CD14-positive monocyte (primary cell): Measurements from ENCODE around the gene ZC3H7A. TPM values are rescaled to one million over a fixed set of nuclear protein-coding genes. Genes with fewer than 3 reads are reported as not detected.

Experiments used
- DNase-seq, 3 donors: peaks; one replicate each; pipeline ENCODE4 v3.0.0-alpha.2; 2011 to 2022
- H2AFZ ChIP-seq: 2 replicates; pipeline ENCODE4 v1.6.0; 2012; ENCODE audit warnings: mild to moderate bottlenecking, low read depth, low read length, inconsistent platforms; ENCODE audit not compliant: insufficient read depth, poor library complexity, severe bottlenecking
- H3K27ac ChIP-seq, 2 donors: 1 replicate in 1 of 2; 2 replicates in 1 of 2; pipeline ENCODE4 v1.5.1; 2012 to 2013; ENCODE audit warnings: low read length in 2 of 2, control low read depth in 1 of 2, inconsistent platforms in 1 of 2, low read depth in 1 of 2, mild to moderate bottlenecking in 1 of 2
- H3K27me3 ChIP-seq, 2 donors: one replicate each; pipeline versions ENCODE4 v1.6.0 to v1.6.1; 2011 to 2013; ENCODE audit warnings: low read length in 2 of 2; ENCODE audit not compliant: control insufficient read depth in 2 of 2, insufficient read depth in 2 of 2
- H3K36me3 ChIP-seq, 2 donors: replicated peaks in 1 of 2; 1 replicate in 1 of 2; 2 replicates in 1 of 2; pipeline versions ENCODE4 v1.5.1 to v1.6.1; 2012 to 2013; ENCODE audit warnings: low read length in 2 of 2, control low read depth in 1 of 2, inconsistent platforms in 1 of 2, mild to moderate bottlenecking in 1 of 2; ENCODE audit not compliant: insufficient read depth in 2 of 2, control insufficient read depth in 1 of 2
- H3K4me1 ChIP-seq, 2 donors: 1 replicate in 1 of 2; 2 replicates in 1 of 2; pipeline versions ENCODE4 v1.5.1 to v1.6.1; 2012 to 2013; ENCODE audit warnings: low read length in 2 of 2, control low read depth in 1 of 2, inconsistent platforms in 1 of 2, mild to moderate bottlenecking in 1 of 2, moderate library complexity in 1 of 2; ENCODE audit not compliant: insufficient read depth in 2 of 2, control insufficient read depth in 1 of 2
- H3K4me2 ChIP-seq: replicated peaks from 2 replicates; pipeline ENCODE3; 2012; ENCODE audit warnings: low read length, moderate library complexity, mild to moderate bottlenecking; ENCODE audit not compliant: poor library complexity, severe bottlenecking; ENCODE audit errors: extremely low read depth
- H3K4me3 ChIP-seq, 3 experiments: fragments of 200-600 bp in 1 of 3; sonication (generic) in 1 of 3; replicated peaks in 1 of 3; 1 replicate in 2 of 3; 2 replicates in 1 of 3; pipeline ENCODE4 v1.5.1; 2011 to 2013; ENCODE audit warnings: low read length in 3 of 3, mild to moderate bottlenecking in 3 of 3, control low read depth in 2 of 3, low read depth in 2 of 3, inconsistent platforms in 1 of 3, moderate library complexity in 1 of 3
- H3K79me2 ChIP-seq: 2 replicates; pipeline ENCODE4 v1.6.0; 2012; ENCODE audit warnings: mild to moderate bottlenecking, control low read depth, inconsistent platforms, low read length, moderate library complexity; ENCODE audit not compliant: insufficient read depth
- H3K9ac ChIP-seq: 2 replicates; pipeline ENCODE4 v1.6.0; 2017; ENCODE audit warnings: low read length, mild to moderate bottlenecking; ENCODE audit not compliant: insufficient read depth, poor library complexity, severe bottlenecking
- H3K9me3 ChIP-seq, 2 donors: replicated peaks in 1 of 2; 1 replicate in 1 of 2; 2 replicates in 1 of 2; pipeline versions ENCODE4 v1.5.1 to v1.6.1; 2012 to 2013; ENCODE audit warnings: low read length in 2 of 2, control low read depth in 1 of 2; ENCODE audit not compliant: control insufficient read depth in 1 of 2, insufficient read depth in 1 of 2
- H4K20me1 ChIP-seq: 2 replicates; pipeline ENCODE4 v1.6.0; 2012; ENCODE audit warnings: mild to moderate bottlenecking, low read length, control low read depth, moderate library complexity; ENCODE audit not compliant: insufficient read depth
- H3K27ac Mint-ChIP-seq, 7 donors: one replicate each; pipeline ENCODE4 v1.8.0; 2020; ENCODE audit warnings: mild to moderate bottlenecking in 7 of 7, mixed read lengths in 7 of 7, moderate library complexity in 6 of 7, inconsistent platforms in 2 of 7
- H3K27me3 Mint-ChIP-seq, 3 donors: one replicate each; pipeline ENCODE4 v1.8.0; 2021 to 2022; ENCODE audit warnings: low read depth in 3 of 3, mild to moderate bottlenecking in 3 of 3, mixed read lengths in 3 of 3, moderate library complexity in 3 of 3, inconsistent platforms in 1 of 3
- H3K36me3 Mint-ChIP-seq, 2 donors: one replicate each; pipeline ENCODE4 v1.8.0; 2020; ENCODE audit warnings: mixed read lengths in 2 of 2, inconsistent platforms in 1 of 2, mild to moderate bottlenecking in 1 of 2
- H3K4me1 Mint-ChIP-seq: one replicate; pipeline ENCODE4 v1.8.0; 2020; ENCODE audit warnings: mild to moderate bottlenecking, mixed read lengths
- H3K4me3 Mint-ChIP-seq, 2 donors: one replicate each; pipeline ENCODE4 v1.8.0; 2020; ENCODE audit warnings: mild to moderate bottlenecking in 2 of 2, mixed read lengths in 2 of 2, moderate library complexity in 1 of 2
- H3K9me3 Mint-ChIP-seq, 7 donors: one replicate each; pipeline ENCODE4 v1.8.0; 2020 to 2022; ENCODE audit warnings: mixed read lengths in 7 of 7, mild to moderate bottlenecking in 6 of 7, moderate library complexity in 6 of 7, inconsistent platforms in 2 of 7
- WGBS: methylation state at CpG from one replicate; pipeline ENCODE4 v1.1.5; 2013; ENCODE audit warnings: missing lambda C conversion rate; ENCODE audit not compliant: insufficient coverage; 5-methylcytosine and 5-hydroxymethylcytosine counted together
- intact Hi-C, 2 donors: fragments of 100-400 bp; cut with micrococcal nuclease; formaldehyde crosslinking; loops; one replicate each; pipeline versions ENCODE4 v1.15.0 to v1.15.1; 2023
- polyA plus RNA-seq, 3 donors: library from polyadenylated mRNA; depleted of rRNA in 1 of 3; unstranded in 2 of 3; stranded (reverse) in 1 of 3; fragments of 300-500 nt in 2 of 3; fragments of >200 nt in 1 of 3; fragmentation: Illumina TruSeq in 2 of 3; gene quantifications; 1 replicate in 2 of 3; 2 replicates in 1 of 3; pipeline ENCODE4 v1.2.3, GENCODE V29; 2012 to 2021
- small RNA-seq: library from RNA; depleted of rRNA; stranded (forward); fragments of <200 nt; gene quantifications from one replicate; pipeline ENCODE3, GENCODE V24; 2012; ENCODE audit warnings: low read depth; ENCODE audit not compliant: insufficient read length
- TF ChIP-seq, protein P1 (sequence below): fragments of 200-600 bp; IDR thresholded peaks from one replicate; pipeline ENCODE4 v1.8.0; 2022; ENCODE audit warnings: antibody characterized with exemption, mild to moderate bottlenecking

ZC3H7A gene
- polyA plus RNA-seq, 3 donors: 22.6 to 62.0 (median 27.5) TPM

DNA sequence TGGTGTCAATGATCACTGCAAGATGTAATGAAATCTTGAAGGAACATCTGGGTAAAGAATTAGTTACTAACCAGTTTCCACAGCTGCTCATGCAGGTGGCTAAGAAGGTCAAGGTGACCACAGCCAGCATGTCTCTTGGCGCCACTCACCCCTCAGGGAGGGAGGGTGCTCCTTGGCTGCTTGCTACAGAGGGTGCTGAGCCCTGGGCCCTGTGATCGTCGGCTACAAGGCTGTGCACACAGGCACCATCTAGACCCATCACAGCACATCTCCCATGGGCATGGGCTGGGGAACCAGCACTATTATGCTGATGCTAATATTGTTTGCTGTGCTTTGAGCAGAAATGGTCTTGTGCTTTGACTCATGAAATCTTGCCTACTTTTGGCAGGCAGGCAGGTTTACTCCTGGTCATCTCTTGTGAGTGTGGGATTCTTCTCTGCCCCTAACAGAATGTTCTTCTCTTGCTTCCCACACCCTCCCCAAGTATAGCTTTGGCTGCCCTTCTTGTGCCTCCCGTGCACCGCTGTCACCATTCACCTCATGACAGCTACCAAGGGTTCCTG, 90.8 kb downstream of the ZC3H7A start:
- no peaks in the 10 kb centered on the region for H3K27me3 ChIP-seq
- intact Hi-C loops: no loop called here
- Mint-ChIP-seq H3K4me3 (no peak overlapping the region), H3K27ac (no peak overlapping the region), H3K36me3 (peaks cover 66 to 81% of the 10 kb centered on the region in 2 donors), H3K9me3 (no peaks in the 10 kb centered on the region), H3K4me1 (peaks cover 4% of the 10 kb centered on the region), H3K27me3 (no peaks in the 10 kb centered on the region)
- no peak overlapping the region for H3K9ac ChIP-seq
- H3K4me1 ChIP-seq: peaks cover under 1 to 4% of the 10 kb centered on the region in 2 donors
- peaks cover 41 to 89% of the 10 kb centered on the region in 2 donors for H3K36me3 ChIP-seq
- no peak overlapping the region for H2AFZ ChIP-seq
- WGBS: 93% methylated on average over 3 of the region's 5 CpGs
- H3K27ac ChIP-seq: no peak overlapping the region
- DNase-seq: no peak
- H3K79me2 ChIP-seq: peaks cover 35% of the 10 kb centered on the region
- TF ChIP-seq, protein P1, sequence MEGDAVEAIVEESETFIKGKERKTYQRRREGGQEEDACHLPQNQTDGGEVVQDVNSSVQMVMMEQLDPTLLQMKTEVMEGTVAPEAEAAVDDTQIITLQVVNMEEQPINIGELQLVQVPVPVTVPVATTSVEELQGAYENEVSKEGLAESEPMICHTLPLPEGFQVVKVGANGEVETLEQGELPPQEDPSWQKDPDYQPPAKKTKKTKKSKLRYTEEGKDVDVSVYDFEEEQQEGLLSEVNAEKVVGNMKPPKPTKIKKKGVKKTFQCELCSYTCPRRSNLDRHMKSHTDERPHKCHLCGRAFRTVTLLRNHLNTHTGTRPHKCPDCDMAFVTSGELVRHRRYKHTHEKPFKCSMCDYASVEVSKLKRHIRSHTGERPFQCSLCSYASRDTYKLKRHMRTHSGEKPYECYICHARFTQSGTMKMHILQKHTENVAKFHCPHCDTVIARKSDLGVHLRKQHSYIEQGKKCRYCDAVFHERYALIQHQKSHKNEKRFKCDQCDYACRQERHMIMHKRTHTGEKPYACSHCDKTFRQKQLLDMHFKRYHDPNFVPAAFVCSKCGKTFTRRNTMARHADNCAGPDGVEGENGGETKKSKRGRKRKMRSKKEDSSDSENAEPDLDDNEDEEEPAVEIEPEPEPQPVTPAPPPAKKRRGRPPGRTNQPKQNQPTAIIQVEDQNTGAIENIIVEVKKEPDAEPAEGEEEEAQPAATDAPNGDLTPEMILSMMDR: no peak
- peaks cover 36% of the 10 kb centered on the region for H4K20me1 ChIP-seq
- H3K9me3 ChIP-seq: no peaks in the 10 kb centered on the region
- no peak overlapping the region for H3K4me3 ChIP-seq
- no peak overlapping the region for H3K4me2 ChIP-seq

GRCh38 chr16:11705311-11706025, 91.6 kb downstream of the ZC3H7A start:
- Mint-ChIP-seq H3K27ac (no peak overlapping the region), H3K4me1 (peaks cover 12% of the 10 kb centered on the region), H3K27me3 (no peaks in the 10 kb centered on the region), H3K4me3 (no peak overlapping the region), H3K9me3 (no peaks in the 10 kb centered on the region), H3K36me3 (peaks cover 60 to 75% of the 10 kb centered on the region in 2 donors)
- peaks cover 32% of the 10 kb centered on the region for H4K20me1 ChIP-seq
- no peak overlapping the region for H2AFZ ChIP-seq
- no peak overlapping the region for H3K9ac ChIP-seq
- H3K4me1 ChIP-seq: peaks cover 9 to 12% of the 10 kb centered on the region in 2 donors
- no CpG with 5 or more reads among the region's 6 CpGs for WGBS
- TF ChIP-seq, protein P1: no peak
- peaks cover 28% of the 10 kb centered on the region for H3K79me2 ChIP-seq
- peaks cover 33 to 81% of the 10 kb centered on the region in 2 donors for H3K36me3 ChIP-seq
- no peaks in the 10 kb centered on the region for H3K27me3 ChIP-seq
- intact Hi-C loops: no loop called here
- H3K9me3 ChIP-seq: no peaks in the 10 kb centered on the region
- H3K4me2 ChIP-seq: no peak overlapping the region
- H3K27ac ChIP-seq: no peak overlapping the region
- no peak for DNase-seq
- no peak overlapping the region for H3K4me3 ChIP-seq

Small RNA genes lying within 50 kb of the gene (small RNA-seq; reads per million reads assigned to genes)
- gene RF00017: not detected

Other genes starting within 250 kb of the ZC3H7A start
- 100 to 1,000 TPM in 1 of 3 donors, 10 to 100 TPM in 2; 67.9 to 118 (median 69.0) TPM for gene LITAF, start 210.3 kb downstream of the ZC3H7A start, polyA plus RNA-seq
- gene SNN, start 128.8 kb downstream of the ZC3H7A start, polyA plus RNA-seq: 100 to 1,000 TPM in 1 of 3 donors, 10 to 100 TPM in 2; 89.4 to 111 (median 91.7) TPM
- 10 to 100 TPM; 32.9 to 60.0 (median 40.6) TPM for gene TXNDC11, start 54.4 kb downstream of the ZC3H7A start, polyA plus RNA-seq
- 100 to 1,000 TPM in 2 of 3 donors, 10 to 100 TPM in 1; 46.1 to 182 (median 124) TPM for gene RSL1D1, start 54.3 kb upstream of the ZC3H7A start, polyA plus RNA-seq
- gene GSPT1, start 118.7 kb upstream of the ZC3H7A start, polyA plus RNA-seq: 10 to 100 TPM; 22.4 to 48.3 (median 47.9) TPM
- 10 to 100 TPM in 1 of 3 donors, under 1 TPM in 1, not detected in 1; 0.81 to 14.4 TPM for gene NPIPB2, start 144.8 kb upstream of the ZC3H7A start, polyA plus RNA-seq
- gene TNFRSF17, start 168.0 kb upstream of the ZC3H7A start, polyA plus RNA-seq: under 1 TPM in 1 of 3 donors, not detected in 2; 0.26 TPM
- gene SNX29, start 179.5 kb upstream of the ZC3H7A start, polyA plus RNA-seq: 10 to 100 TPM; 13.3 to 18.2 (median 14.0) TPM